ENCODE data around the gene TFAP2E.

- TF ChIP-seq CTCF (IDR thresholded peaks at IDR 0.05; ENCODE audit: low read depth, low read length, missing input control) (no peak), SP1 (IDR thresholded peaks at IDR 0.05) (no peak), GABPA (IDR thresholded peaks at IDR 0.05 in 1 of 2, conservative IDR thresholded peaks at IDR 0.05 in 1 of 2) (no peak), EGR1 (IDR thresholded peaks at IDR 0.05; ENCODE audit: low read depth in 2 of 2) (no peak), YY1 (IDR thresholded peaks at IDR 0.05) (no peak), FOXA1 (IDR thresholded peaks at IDR 0.05) (no peak), JUND (IDR thresholded peaks at IDR 0.05) (no peak), TAF1 (conservative IDR thresholded peaks at IDR 0.05) (no peak), RAD21 (IDR thresholded peaks at IDR 0.05) (no peak), HNF4G (IDR thresholded peaks at IDR 0.05) (no peak)
- TF ChIP-seq, protein P1, sequence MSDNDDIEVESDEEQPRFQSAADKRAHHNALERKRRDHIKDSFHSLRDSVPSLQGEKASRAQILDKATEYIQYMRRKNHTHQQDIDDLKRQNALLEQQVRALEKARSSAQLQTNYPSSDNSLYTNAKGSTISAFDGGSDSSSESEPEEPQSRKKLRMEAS (IDR thresholded peaks at IDR 0.05) = no peak
- TF ChIP-seq, protein P2, sequence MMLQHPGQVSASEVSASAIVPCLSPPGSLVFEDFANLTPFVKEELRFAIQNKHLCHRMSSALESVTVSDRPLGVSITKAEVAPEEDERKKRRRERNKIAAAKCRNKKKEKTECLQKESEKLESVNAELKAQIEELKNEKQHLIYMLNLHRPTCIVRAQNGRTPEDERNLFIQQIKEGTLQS (IDR thresholded peaks at IDR 0.05) = no peak
- TF ChIP-seq, protein P3, sequence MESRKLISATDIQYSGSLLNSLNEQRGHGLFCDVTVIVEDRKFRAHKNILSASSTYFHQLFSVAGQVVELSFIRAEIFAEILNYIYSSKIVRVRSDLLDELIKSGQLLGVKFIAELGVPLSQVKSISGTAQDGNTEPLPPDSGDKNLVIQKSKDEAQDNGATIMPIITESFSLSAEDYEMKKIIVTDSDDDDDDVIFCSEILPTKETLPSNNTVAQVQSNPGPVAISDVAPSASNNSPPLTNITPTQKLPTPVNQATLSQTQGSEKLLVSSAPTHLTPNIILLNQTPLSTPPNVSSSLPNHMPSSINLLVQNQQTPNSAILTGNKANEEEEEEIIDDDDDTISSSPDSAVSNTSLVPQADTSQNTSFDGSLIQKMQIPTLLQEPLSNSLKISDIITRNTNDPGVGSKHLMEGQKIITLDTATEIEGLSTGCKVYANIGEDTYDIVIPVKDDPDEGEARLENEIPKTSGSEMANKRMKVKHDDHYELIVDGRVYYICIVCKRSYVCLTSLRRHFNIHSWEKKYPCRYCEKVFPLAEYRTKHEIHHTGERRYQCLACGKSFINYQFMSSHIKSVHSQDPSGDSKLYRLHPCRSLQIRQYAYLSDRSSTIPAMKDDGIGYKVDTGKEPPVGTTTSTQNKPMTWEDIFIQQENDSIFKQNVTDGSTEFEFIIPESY (IDR thresholded peaks at IDR 0.05) = no peak
These were observed 15.2 kb downstream of the TFAP2E start for GRCh38 chr1:35588197-35588910.
